ENCODE results near the gene SCFD2. TPM values are rescaled to one million over a fixed set of nuclear protein-coding genes. Genes with fewer than 3 reads are reported as not detected.
"Not testable (repeated sequence)": the region's sequence is repeated elsewhere in the genome, so short reads cannot be mapped to it uniquely, and the experiment has no call there.

Gene SCFD2
- total RNA-seq, 2 experiments from 2014 or later = 25.1 to 27.2 TPM

- POLR2A ChIA-PET = no interaction called here
- no peaks in the 10 kb centered on the region for H3K4me1 Mint-ChIP-seq (ENCODE audit: low read depth)
Observed at GRCh38 chr4:53195815-53196661, 169.8 kb downstream of the SCFD2 start.

GRCh38 chr4:53194727-53195126 is 171.1 kb downstream of the SCFD2 start:
- ATAC-seq (no peak), DNase-seq (no peak)
- no peaks in the 10 kb centered on the region for H3K36me3 Mint-ChIP-seq (ENCODE audit: low read depth)
- H3K9me3 Mint-ChIP-seq (ENCODE audit: insufficient read depth) = no peaks in the 10 kb centered on the region
- H3K27me3 Mint-ChIP-seq (ENCODE audit: low read depth) = no peaks in the 10 kb centered on the region
- no peak overlapping the region for H3K27ac Mint-ChIP-seq
- ChIA-PET POLR2A (interaction anchor here (0.5 kb wide), 1 partner anchor 9 kb away, joined by 3 read pairs; no protein-coding TSS in a partner anchor), CTCF (interaction anchor here (1.1 to 1.9 kb wide), 2 partner anchors 714 to 1039 kb away, joined by 4 to 8 read pairs; no protein-coding TSS in a partner anchor)
- H3K4me3 Mint-ChIP-seq = no peak overlapping the region
- H3K4me1 Mint-ChIP-seq (ENCODE audit: low read depth) = no peaks in the 10 kb centered on the region

More at GRCh38 chr4:53195815-53196661, 169.8 kb downstream of the SCFD2 start:
- DNase-seq (no peak), ATAC-seq (no peak)
- Mint-ChIP-seq H3K27me3 (ENCODE audit: low read depth) (no peaks in the 10 kb centered on the region), H3K27ac (no peak overlapping the region), H3K36me3 (ENCODE audit: low read depth) (no peaks in the 10 kb centered on the region), H3K4me3 (no peak overlapping the region), H3K9me3 (ENCODE audit: insufficient read depth) (no peaks in the 10 kb centered on the region)
- CTCF ChIA-PET = interaction anchor here (1.1 to 2.1 kb wide), 3 partner anchors 713 to 1037 kb away, joined by 4 to 8 read pairs (median 5); no protein-coding TSS in a partner anchor

GRCh38 chr4:53193111-53193510 is 172.8 kb downstream of the SCFD2 start:
- H3K36me3 Mint-ChIP-seq (ENCODE audit: low read depth) = no peaks in the 10 kb centered on the region
- ChIA-PET POLR2A (no interaction called here), CTCF (no interaction called here)
- no peak overlapping the region for H3K27ac Mint-ChIP-seq
- no peaks in the 10 kb centered on the region for H3K27me3 Mint-ChIP-seq (ENCODE audit: low read depth)
- H3K9me3 Mint-ChIP-seq (ENCODE audit: insufficient read depth) = no peaks in the 10 kb centered on the region
- no peak for ATAC-seq
- H3K4me3 Mint-ChIP-seq = no peak overlapping the region
- no peak for DNase-seq
- no peaks in the 10 kb centered on the region for H3K4me1 Mint-ChIP-seq (ENCODE audit: low read depth)

GRCh38 chr4:53192496-53192895 is 173.4 kb downstream of the SCFD2 start:
- Mint-ChIP-seq H3K4me1 (ENCODE audit: low read depth) (no peaks in the 10 kb centered on the region), H3K27ac (no peak overlapping the region), H3K4me3 (no peak overlapping the region), H3K9me3 (ENCODE audit: insufficient read depth) (no peaks in the 10 kb centered on the region), H3K27me3 (ENCODE audit: low read depth) (no peaks in the 10 kb centered on the region), H3K36me3 (ENCODE audit: low read depth) (no peaks in the 10 kb centered on the region)
- DNase-seq (no peak), ATAC-seq (no peak)
- CTCF ChIA-PET = no interaction called here
- POLR2A ChIA-PET = no interaction called here

GRCh38 chr4:53191997-53192396 is 173.9 kb downstream of the SCFD2 start:
- ATAC-seq (no peak), DNase-seq (no peak)
- ChIA-PET POLR2A (no interaction called here), CTCF (no interaction called here)
- Mint-ChIP-seq H3K36me3 (ENCODE audit: low read depth) (no peaks in the 10 kb centered on the region), H3K9me3 (ENCODE audit: insufficient read depth) (no peaks in the 10 kb centered on the region), H3K27me3 (ENCODE audit: low read depth) (no peaks in the 10 kb centered on the region), H3K4me3 (no peak overlapping the region), H3K27ac (no peak overlapping the region), H3K4me1 (ENCODE audit: low read depth) (no peaks in the 10 kb centered on the region)

GRCh38 chr4:53189011-53189410 is 176.8 kb downstream of the SCFD2 start:
- no peaks in the 10 kb centered on the region for H3K4me1 Mint-ChIP-seq (ENCODE audit: low read depth)
- ChIA-PET CTCF (no interaction called here), POLR2A (interaction anchor here (0.6 kb wide), 1 partner anchor 12 kb away, joined by 3 read pairs; no protein-coding TSS in a partner anchor)
- H3K4me3 Mint-ChIP-seq = no peak overlapping the region
- DNase-seq = no peak
- no peak for ATAC-seq
- no peak overlapping the region for H3K27ac Mint-ChIP-seq
- no peaks in the 10 kb centered on the region for H3K9me3 Mint-ChIP-seq (ENCODE audit: insufficient read depth)
- H3K36me3 Mint-ChIP-seq (ENCODE audit: low read depth) = no peaks in the 10 kb centered on the region
- no peaks in the 10 kb centered on the region for H3K27me3 Mint-ChIP-seq (ENCODE audit: low read depth)

- no peak overlapping the region for H3K27ac Mint-ChIP-seq
Observed at GRCh38 chr4:53186714-53187358, 179.0 kb downstream of the SCFD2 start.

GRCh38 chr4:53185869-53186585 is 179.8 kb downstream of the SCFD2 start:
- Mint-ChIP-seq H3K27ac (no peak overlapping the region), H3K9me3 (ENCODE audit: insufficient read depth) (no peaks in the 10 kb centered on the region), H3K36me3 (ENCODE audit: low read depth) (peaks cover 12% of the 10 kb centered on the region), H3K4me1 (ENCODE audit: low read depth) (no peaks in the 10 kb centered on the region), H3K4me3 (no peak overlapping the region), H3K27me3 (ENCODE audit: low read depth) (no peaks in the 10 kb centered on the region)
- no peak for ATAC-seq
- ChIA-PET CTCF (no interaction called here), POLR2A (interaction anchor here (0.7 kb wide), 1 partner anchor 8 kb away, joined by 3 read pairs; no protein-coding TSS in a partner anchor)
- DNase-seq = no peak

More at GRCh38 chr4:53186714-53187358, 179.0 kb downstream of the SCFD2 start:
- POLR2A ChIA-PET = no interaction called here
- Mint-ChIP-seq H3K4me1 (ENCODE audit: low read depth) (no peaks in the 10 kb centered on the region), H3K27me3 (ENCODE audit: low read depth) (no peaks in the 10 kb centered on the region), H3K9me3 (ENCODE audit: insufficient read depth) (no peaks in the 10 kb centered on the region), H3K36me3 (ENCODE audit: low read depth) (peaks cover 9% of the 10 kb centered on the region), H3K4me3 (no peak overlapping the region)
- no peak for DNase-seq
- ATAC-seq = no peak
- CTCF ChIA-PET = no interaction called here

- ATAC-seq = no peak
- ChIA-PET CTCF (no interaction called here), POLR2A (no interaction called here)
- no peak for DNase-seq
- Mint-ChIP-seq H3K4me3 (no peak overlapping the region), H3K36me3 (ENCODE audit: low read depth) (peaks cover 27% of the 10 kb centered on the region), H3K4me1 (ENCODE audit: low read depth) (no peaks in the 10 kb centered on the region), H3K27me3 (ENCODE audit: low read depth) (no peaks in the 10 kb centered on the region), H3K9me3 (ENCODE audit: insufficient read depth) (no peaks in the 10 kb centered on the region), H3K27ac (no peak overlapping the region)
Observed at GRCh38 chr4:53183754-53184153, 182.1 kb downstream of the SCFD2 start.

- peaks cover 11% of the 10 kb centered on the region for H3K9me3 Mint-ChIP-seq (ENCODE audit: insufficient read depth)
- H3K27me3 Mint-ChIP-seq (ENCODE audit: low read depth); CTCF ChIA-PET; DNase-seq; H3K27ac Mint-ChIP-seq; POLR2A ChIA-PET; H3K4me3 Mint-ChIP-seq; ATAC-seq: not testable (repeated sequence)
- peaks cover 32% of the 10 kb centered on the region for H3K4me1 Mint-ChIP-seq (ENCODE audit: low read depth)
- peaks cover 54% of the 10 kb centered on the region for H3K36me3 Mint-ChIP-seq (ENCODE audit: low read depth)
Observed at GRCh38 chr4:53177751-53178150, 188.1 kb downstream of the SCFD2 start.

- ChIA-PET POLR2A (no interaction called here), CTCF (interaction anchor here (0.9 kb wide), 1 partner anchor 15 kb away, joined by 3 read pairs; no protein-coding TSS in a partner anchor)
- no peak overlapping the region for H3K27ac Mint-ChIP-seq
Observed at GRCh38 chr4:53175640-53176039, 190.2 kb downstream of the SCFD2 start.

GRCh38 chr4:53174823-53175222 is 191.0 kb downstream of the SCFD2 start:
- H3K27me3 Mint-ChIP-seq (ENCODE audit: low read depth) = no peaks in the 10 kb centered on the region
- ATAC-seq (no peak), DNase-seq (no peak)
- CTCF ChIA-PET = no interaction called here
- H3K36me3 Mint-ChIP-seq (ENCODE audit: low read depth) = peaks cover 49% of the 10 kb centered on the region
- POLR2A ChIA-PET = no interaction called here
- no peak overlapping the region for H3K27ac Mint-ChIP-seq
- H3K4me3 Mint-ChIP-seq = no peak overlapping the region
- peaks cover 32% of the 10 kb centered on the region for H3K4me1 Mint-ChIP-seq (ENCODE audit: low read depth)
- H3K9me3 Mint-ChIP-seq (ENCODE audit: insufficient read depth) = peaks cover 19% of the 10 kb centered on the region

More at GRCh38 chr4:53175640-53176039, 190.2 kb downstream of the SCFD2 start:
- H3K27me3 Mint-ChIP-seq (ENCODE audit: low read depth) = no peaks in the 10 kb centered on the region
- DNase-seq = no peak
- H3K9me3 Mint-ChIP-seq (ENCODE audit: insufficient read depth) = peaks cover 19% of the 10 kb centered on the region
- no peak for ATAC-seq
- no peak overlapping the region for H3K4me3 Mint-ChIP-seq
- H3K36me3 Mint-ChIP-seq (ENCODE audit: low read depth) = peaks cover 56% of the 10 kb centered on the region
- peaks cover 32% of the 10 kb centered on the region for H3K4me1 Mint-ChIP-seq (ENCODE audit: low read depth)

Measured in activated CD8-positive, alpha-beta T cell treated with anti-CD3 and anti-CD28 coated beads, Interleukin-2, amount 10 ng/mL, durations not matched to agents 7 days and 5 days (primary cell).